Peyer's patch (tissue), 4 donors: Measurements from ENCODE around the gene CYP26A1. TPM values are rescaled to one million over a fixed set of nuclear protein-coding genes. Genes with fewer than 3 reads are reported as not detected.

Source experiments
- DNase-seq, 3 donors: peaks; one replicate each; pipeline ENCODE4 v3.0.0-alpha.2; 2017 to 2019
- H3K27ac ChIP-seq, 4 donors: fragments of 200-600 bp; sonication (generic); one replicate each; pipeline ENCODE4 v1.5.1; 2016 to 2019
- H3K27me3 ChIP-seq, 2 donors: fragments of 200-600 bp; sonication (generic); one replicate each; pipeline ENCODE4 v1.5.1; 2019
- H3K36me3 ChIP-seq, 3 donors: fragments of 200-600 bp; sonication (generic); one replicate each; pipeline ENCODE4 v1.5.1; 2016 to 2019
- H3K4me1 ChIP-seq, 4 donors: fragments of 200-600 bp; sonication (generic); one replicate each; pipeline ENCODE4 v1.5.1; 2016 to 2019
- H3K4me3 ChIP-seq, 4 donors: fragments of 200-600 bp; sonication (generic); 1 replicate in 3 of 4; 2 replicates in 1 of 4; pipeline ENCODE4 v1.5.1; 2016 to 2019; ENCODE audit warnings: mild to moderate bottlenecking in 1 of 4
- H3K9me3 ChIP-seq, 4 donors: fragments of 200-600 bp; sonication (generic); one replicate each; pipeline ENCODE4 v1.5.1; 2016 to 2019; ENCODE audit warnings: mild to moderate bottlenecking in 1 of 4
- CTCF ChIP-seq, 6 experiments: fragments of 450-650 bp in 4 of 6; fragments of 200-600 bp in 2 of 6; sonication (generic) in 1 of 6; IDR thresholded peaks; one replicate each; pipeline ENCODE4 v1.5.1; 2017 to 2019; ENCODE audit warnings: antibody characterized with exemption in 6 of 6, mild to moderate bottlenecking in 3 of 6, moderate library complexity in 1 of 6
- POLR2A ChIP-seq, 2 donors: fragments of 450-650 bp; IDR thresholded peaks; one replicate each; pipeline ENCODE4 v1.5.1; 2017; ENCODE audit warnings: antibody characterized with exemption in 2 of 2, mild to moderate bottlenecking in 2 of 2, moderate library complexity in 2 of 2
- total RNA-seq, 4 donors: library from RNA; depleted of rRNA; stranded (reverse); fragments of >200 nt; gene quantifications; one replicate each; pipeline ENCODE4 v1.1.0, GENCODE V29; 2016

The CYP26A1 gene
- total RNA-seq, 4 donors from 2014 or later, result not detected

GRCh38 chr10:93062514-93063143 is 11.1 kb upstream of the CYP26A1 start:
- Histone ChIP-seq H3K27ac (no peak overlapping the region), H3K4me3 (peak overlapping the region in 3 of 4 donors; percentile 28 to 37 (median 29)), H3K9me3 (no peaks in the 10 kb centered on the region), H3K36me3 (no peaks in the 10 kb centered on the region), H3K27me3 (peaks cover 0 to 6% of the 10 kb centered on the region in 2 donors), H3K4me1 (peaks cover 0 to 40% (median 7%) of the 10 kb centered on the region in 4 donors)
- peak in 1 of 3 donors; percentile 65 for DNase-seq
- TF ChIP-seq POLR2A (IDR thresholded peaks at IDR 0.05) (no peak), CTCF (IDR thresholded peaks at IDR 0.05) (peak in 4 of 6 experiments; percentile 43 to 58 (median 53))

GRCh38 chr10:93063144-93063976 is 10.3 kb upstream of the CYP26A1 start:
- Histone ChIP-seq H3K4me3 (peak overlapping the region in 2 of 4 donors; percentile 28 to 37), H3K36me3 (no peaks in the 10 kb centered on the region), H3K27me3 (peaks cover 0 to 7% of the 10 kb centered on the region in 2 donors), H3K9me3 (no peaks in the 10 kb centered on the region), H3K27ac (no peak overlapping the region), H3K4me1 (peaks cover 0 to 43% (median 7%) of the 10 kb centered on the region in 4 donors)
- TF ChIP-seq CTCF (IDR thresholded peaks at IDR 0.05), result no peak
- no peak for TF ChIP-seq POLR2A (IDR thresholded peaks at IDR 0.05)
- no peak for DNase-seq

- H3K9me3 ChIP-seq, result no peaks in the 10 kb centered on the region
- no peak overlapping the region for H3K4me3 ChIP-seq
- TF ChIP-seq POLR2A (IDR thresholded peaks at IDR 0.05), result no peak
- no peak for TF ChIP-seq CTCF (IDR thresholded peaks at IDR 0.05)
- peaks cover 0 to 48% (median 7%) of the 10 kb centered on the region in 4 donors for H3K4me1 ChIP-seq
- no peak overlapping the region for H3K27ac ChIP-seq
- peaks cover 0 to 14% of the 10 kb centered on the region in 2 donors for H3K27me3 ChIP-seq
- no peaks in the 10 kb centered on the region for H3K36me3 ChIP-seq
- DNase-seq, result no peak
Measured at GRCh38 chr10:93063977-93064660, 9.6 kb upstream of the CYP26A1 start.

- H3K27me3 ChIP-seq, result peaks cover 0 to 14% of the 10 kb centered on the region in 2 donors
- H3K27ac ChIP-seq, result no peak overlapping the region
- H3K9me3 ChIP-seq, result no peaks in the 10 kb centered on the region
- no peak for DNase-seq
- peaks cover 0 to 45% (median 7%) of the 10 kb centered on the region in 4 donors for H3K4me1 ChIP-seq
- TF ChIP-seq POLR2A (IDR thresholded peaks at IDR 0.05) (no peak), CTCF (IDR thresholded peaks at IDR 0.05) (no peak)
- no peaks in the 10 kb centered on the region for H3K36me3 ChIP-seq
- no peak overlapping the region for H3K4me3 ChIP-seq
Measured at GRCh38 chr10:93064874-93065660, 8.6 kb upstream of the CYP26A1 start.
